K562 (cell line): Measurements from ENCODE around the gene ZNF343.

ENCODE experiments used
- ZNF407 ChIP-seq: fragments of 450-650 bp; IDR thresholded peaks from 2 replicates; pipeline ENCODE4 v1.6.1; 2016; ENCODE audit warnings: low read depth
- TF ChIP-seq, protein P1 (sequence below), 2 experiments: IDR thresholded peaks; 2 replicates each; pipeline ENCODE4 v1.6.1; 2012; ENCODE audit warnings: improper control_type of control experiment in 2 of 2, low read depth in 2 of 2, low read length in 2 of 2, borderline replicate concordance in 1 of 2

GRCh38 chr20:2509794-2510193 lies 1.1 kb upstream of the ZNF343 start:
- TF ChIP-seq, protein P1, sequence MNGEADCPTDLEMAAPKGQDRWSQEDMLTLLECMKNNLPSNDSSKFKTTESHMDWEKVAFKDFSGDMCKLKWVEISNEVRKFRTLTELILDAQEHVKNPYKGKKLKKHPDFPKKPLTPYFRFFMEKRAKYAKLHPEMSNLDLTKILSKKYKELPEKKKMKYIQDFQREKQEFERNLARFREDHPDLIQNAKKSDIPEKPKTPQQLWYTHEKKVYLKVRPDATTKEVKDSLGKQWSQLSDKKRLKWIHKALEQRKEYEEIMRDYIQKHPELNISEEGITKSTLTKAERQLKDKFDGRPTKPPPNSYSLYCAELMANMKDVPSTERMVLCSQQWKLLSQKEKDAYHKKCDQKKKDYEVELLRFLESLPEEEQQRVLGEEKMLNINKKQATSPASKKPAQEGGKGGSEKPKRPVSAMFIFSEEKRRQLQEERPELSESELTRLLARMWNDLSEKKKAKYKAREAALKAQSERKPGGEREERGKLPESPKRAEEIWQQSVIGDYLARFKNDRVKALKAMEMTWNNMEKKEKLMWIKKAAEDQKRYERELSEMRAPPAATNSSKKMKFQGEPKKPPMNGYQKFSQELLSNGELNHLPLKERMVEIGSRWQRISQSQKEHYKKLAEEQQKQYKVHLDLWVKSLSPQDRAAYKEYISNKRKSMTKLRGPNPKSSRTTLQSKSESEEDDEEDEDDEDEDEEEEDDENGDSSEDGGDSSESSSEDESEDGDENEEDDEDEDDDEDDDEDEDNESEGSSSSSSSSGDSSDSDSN (IDR thresholded peaks at IDR 0.05; ENCODE audit: borderline replicate concordance in 1 of 2, low read depth in 2 of 2, low read length in 2 of 2) = no peak
- no peak for TF ChIP-seq ZNF407
